Measurements from ENCODE around the gene QKI.

DNA sequence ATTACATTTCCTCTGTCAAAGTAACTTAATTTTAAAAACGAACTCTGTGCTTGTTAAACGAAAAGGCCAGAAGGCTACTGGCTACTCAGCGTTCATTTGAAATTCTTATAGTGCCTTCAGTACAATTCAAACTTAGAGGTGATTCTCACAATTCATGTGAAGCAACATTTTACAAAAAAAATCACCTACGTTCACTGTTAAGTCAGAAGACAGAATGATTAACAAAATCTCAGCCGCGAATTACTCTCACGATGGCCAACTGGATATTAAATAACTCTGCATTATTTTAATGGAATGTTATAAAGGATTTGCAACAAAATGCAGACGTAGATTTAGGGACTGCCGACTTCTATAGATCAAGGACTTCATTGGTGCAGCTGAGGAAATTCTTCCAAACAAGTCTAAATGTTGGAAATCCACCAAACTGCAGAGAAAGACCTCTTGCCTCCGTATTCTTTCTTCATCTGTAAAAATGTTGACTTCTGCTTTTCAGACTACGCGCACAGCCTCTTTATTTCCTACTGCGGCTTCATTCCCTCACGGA, 1.6 kb upstream of the QKI start:
- no peak for TF ChIP-seq CTCF (IDR thresholded peaks at IDR 0.05)
- no peak for TF ChIP-seq POLR2A (IDR thresholded peaks at IDR 0.05)
- TF ChIP-seq POLR2AphosphoS5 (IDR thresholded peaks at IDR 0.05): no peak
- TF ChIP-seq EP300 (IDR thresholded peaks at IDR 0.05): no peak
